ENCODE data around the gene ZNF358.

DNA sequence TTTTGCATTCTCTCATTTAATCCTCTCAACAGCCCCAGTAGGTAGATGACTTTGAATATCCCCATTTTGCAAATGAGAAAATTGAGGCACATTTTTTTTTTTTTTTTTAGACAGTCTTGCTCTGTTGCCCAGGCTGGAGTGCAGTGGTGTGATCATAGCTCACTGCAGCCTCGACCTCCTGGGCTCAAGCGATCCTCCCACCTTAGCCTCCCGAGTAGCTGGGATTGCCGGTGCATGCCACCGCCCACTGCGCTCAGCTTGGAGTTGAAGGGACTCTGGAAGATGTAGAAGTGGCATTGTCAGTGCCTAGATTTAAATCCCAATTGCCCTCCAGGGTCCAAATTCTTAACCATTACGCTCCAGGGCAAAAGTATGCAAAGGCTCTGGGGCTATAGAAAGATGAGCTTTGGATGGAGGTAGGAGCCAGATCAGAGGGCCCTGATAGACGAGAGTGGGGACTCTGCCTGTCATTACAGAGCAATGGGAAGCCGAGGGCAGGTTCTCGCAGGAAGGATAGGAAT is 5.7 kb downstream of the ZNF358 start:
- TF ChIP-seq, protein P1, sequence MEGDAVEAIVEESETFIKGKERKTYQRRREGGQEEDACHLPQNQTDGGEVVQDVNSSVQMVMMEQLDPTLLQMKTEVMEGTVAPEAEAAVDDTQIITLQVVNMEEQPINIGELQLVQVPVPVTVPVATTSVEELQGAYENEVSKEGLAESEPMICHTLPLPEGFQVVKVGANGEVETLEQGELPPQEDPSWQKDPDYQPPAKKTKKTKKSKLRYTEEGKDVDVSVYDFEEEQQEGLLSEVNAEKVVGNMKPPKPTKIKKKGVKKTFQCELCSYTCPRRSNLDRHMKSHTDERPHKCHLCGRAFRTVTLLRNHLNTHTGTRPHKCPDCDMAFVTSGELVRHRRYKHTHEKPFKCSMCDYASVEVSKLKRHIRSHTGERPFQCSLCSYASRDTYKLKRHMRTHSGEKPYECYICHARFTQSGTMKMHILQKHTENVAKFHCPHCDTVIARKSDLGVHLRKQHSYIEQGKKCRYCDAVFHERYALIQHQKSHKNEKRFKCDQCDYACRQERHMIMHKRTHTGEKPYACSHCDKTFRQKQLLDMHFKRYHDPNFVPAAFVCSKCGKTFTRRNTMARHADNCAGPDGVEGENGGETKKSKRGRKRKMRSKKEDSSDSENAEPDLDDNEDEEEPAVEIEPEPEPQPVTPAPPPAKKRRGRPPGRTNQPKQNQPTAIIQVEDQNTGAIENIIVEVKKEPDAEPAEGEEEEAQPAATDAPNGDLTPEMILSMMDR (IDR thresholded peaks at IDR 0.05; ENCODE audit: low read depth, low read length, poor library complexity, severe bottlenecking): no peak
- TF ChIP-seq EZH2phosphoT487 (IDR thresholded peaks at IDR 0.05; ENCODE audit: borderline replicate concordance, low read length): no peak

Measured in DOHH2 (cell line).